DND-41 (cell line): ENCODE results near the gene ATP6V1F.

Source experiments
- CTCF ChIP-seq: IDR thresholded peaks from 2 replicates; pipeline ENCODE4 v1.5.1; 2012; ENCODE audit warnings: borderline replicate concordance, low read length, moderate library complexity, mild to moderate bottlenecking; ENCODE audit not compliant: poor library complexity, severe bottlenecking; ENCODE audit errors: extremely low read depth
- EZH2 ChIP-seq: IDR thresholded peaks from 3 replicates; pipeline ENCODE4 v1.6.1; 2012; ENCODE audit warnings: borderline replicate concordance, low read depth, mild to moderate bottlenecking, moderate library complexity, low read length, inconsistent platforms; ENCODE audit not compliant: severe bottlenecking

GRCh38 chr7:128826512-128826911, 36.1 kb upstream of the ATP6V1F start:
- no peak for TF ChIP-seq EZH2
- no peak for TF ChIP-seq CTCF
